Natural killer cell (primary cell): ENCODE measurements around the gene DENND2D. TPM values are rescaled to one million over a fixed set of nuclear protein-coding genes. Genes with fewer than 3 reads are reported as not detected.
A peak's percentile ranks its signal among the peaks of the same experiment; 100 is the strongest.

Experiments used
- ATAC-seq, 3 donors: fragments of 150-1000 bp in 2 of 3; fragments of 200-7000 bp in 1 of 3; cut with Tn5 transposase; 1 replicate in 1 of 3; 2 replicates in 2 of 3; pipeline ENCODE4 v1.10.0; 2021; ENCODE audit warnings: mild to moderate bottlenecking in 2 of 3, moderate library complexity in 2 of 3
- DNase-seq, 2 donors: peaks; one replicate each; pipeline versions ENCODE4 v3.0.0 to v3.0.0-alpha.2; 2013 to 2021; ENCODE audit warnings: mixed read lengths in 1 of 2
- H3K27ac ChIP-seq: one replicate; pipeline ENCODE4 v1.5.1; 2013; ENCODE audit warnings: mild to moderate bottlenecking, low read length
- H3K27me3 ChIP-seq: one replicate; pipeline ENCODE4 v1.6.1; 2013; ENCODE audit warnings: low read length; ENCODE audit not compliant: control insufficient read depth, insufficient read depth
- H3K36me3 ChIP-seq: one replicate; pipeline ENCODE4 v1.6.1; 2013; ENCODE audit warnings: low read length; ENCODE audit not compliant: control insufficient read depth, insufficient read depth
- H3K4me1 ChIP-seq: one replicate; pipeline ENCODE4 v1.6.1; 2013; ENCODE audit warnings: low read length; ENCODE audit not compliant: control insufficient read depth, insufficient read depth
- H3K4me3 ChIP-seq: one replicate; pipeline ENCODE4 v1.5.1; 2013; ENCODE audit warnings: low read length
- H3K9me3 ChIP-seq: one replicate; pipeline ENCODE4 v1.6.1; 2013; ENCODE audit warnings: low read length; ENCODE audit not compliant: control insufficient read depth, insufficient read depth
- H3K27ac Mint-ChIP-seq, 2 donors: one replicate each; pipeline ENCODE4 v1.8.0; 2022; ENCODE audit warnings: mild to moderate bottlenecking in 2 of 2, mixed read lengths in 2 of 2, moderate library complexity in 1 of 2
- H3K27me3 Mint-ChIP-seq, 2 donors: one replicate each; pipeline ENCODE4 v1.8.0; 2022; ENCODE audit warnings: low read depth in 2 of 2, mixed read lengths in 2 of 2
- H3K36me3 Mint-ChIP-seq: one replicate; pipeline ENCODE4 v1.8.0; 2022; ENCODE audit warnings: mixed read lengths
- H3K4me1 Mint-ChIP-seq, 2 donors: one replicate each; pipeline ENCODE4 v1.8.0; 2022; ENCODE audit warnings: mixed read lengths in 2 of 2
- H3K4me3 Mint-ChIP-seq: one replicate; pipeline ENCODE4 v1.8.0; 2022; ENCODE audit warnings: mild to moderate bottlenecking, moderate library complexity, mixed read lengths
- H3K9me3 Mint-ChIP-seq, 2 donors: one replicate each; pipeline ENCODE4 v1.8.0; 2022; ENCODE audit warnings: mixed read lengths in 2 of 2
- CTCF ChIP-seq: fragments of 200-600 bp; IDR thresholded peaks from one replicate; pipeline ENCODE4 v1.8.0; 2022; ENCODE audit warnings: antibody characterized with exemption
- WGBS: methylation state at CpG from one replicate; pipeline ENCODE4 v1.1.7; 2013; ENCODE audit warnings: missing lambda C conversion rate; ENCODE audit not compliant: insufficient coverage; 5-methylcytosine and 5-hydroxymethylcytosine counted together
- intact Hi-C: fragments of 100-400 bp; cut with micrococcal nuclease; formaldehyde crosslinking; loops from one replicate; pipeline ENCODE4 v1.14.2; 2022
- total RNA-seq, 4 donors: library from RNA; stranded (reverse); fragments of 120-200 nt in 1 of 4; gene quantifications; one replicate each; pipeline versions ENCODE4 v1.2.3 to v1.2.4, GENCODE V29; 2013 to 2022

DENND2D gene
- total RNA-seq, 3 donors from 2014 or later (not counting 1 experiment from before 2014, with no cell fraction given), result 203 to 297 (median 203) TPM

- peak overlapping the region; percentile 52 for H3K4me3 ChIP-seq
Measured at GRCh38 chr1:111204201-111204982, 3.9 kb upstream of the DENND2D start.

GRCh38 chr1:111203681-111204200, 3.3 kb upstream of the DENND2D start:
- no peaks in the 10 kb centered on the region for H3K36me3 Mint-ChIP-seq
- H3K4me3 Mint-ChIP-seq, result peak overlapping the region; percentile 75
- H3K4me1 Mint-ChIP-seq, result peaks cover 65 to 69% of the 10 kb centered on the region in 2 donors
- peaks cover 5% of the 10 kb centered on the region for H3K36me3 ChIP-seq
- peak overlapping the region; percentile 52 for H3K4me3 ChIP-seq
- H3K27me3 Mint-ChIP-seq, result no peaks in the 10 kb centered on the region
- under 1% methylated on average over 41 of the region's 41 CpGs for WGBS
- DNase-seq, result peak; percentile 77 to 89
- H3K9me3 Mint-ChIP-seq, result no peaks in the 10 kb centered on the region
- peaks cover 57% of the 10 kb centered on the region for H3K4me1 ChIP-seq
- H3K27ac Mint-ChIP-seq, result peak overlapping the region; percentile 91 to 95
- peak; percentile 40 to 71 (median 70) for ATAC-seq
- no peaks in the 10 kb centered on the region for H3K9me3 ChIP-seq
- no peak for TF ChIP-seq CTCF
- intact Hi-C loops, result loop anchor here (1.0 to 10.0 kb wide), 4 partner anchors 12 to 551 kb away; partner anchors contain the start of genes CEPT1, DDX20 and DRAM2
- peak overlapping the region; percentile 87 for H3K27ac ChIP-seq
- no peaks in the 10 kb centered on the region for H3K27me3 ChIP-seq

More at GRCh38 chr1:111204201-111204982, 3.9 kb upstream of the DENND2D start:
- Mint-ChIP-seq H3K9me3 (no peaks in the 10 kb centered on the region), H3K27ac (peak overlapping the region; percentile 91 to 95), H3K4me3 (peak overlapping the region; percentile 75), H3K27me3 (no peaks in the 10 kb centered on the region), H3K36me3 (no peaks in the 10 kb centered on the region), H3K4me1 (peaks cover 62 to 66% of the 10 kb centered on the region in 2 donors)
- Histone ChIP-seq H3K9me3 (no peaks in the 10 kb centered on the region), H3K36me3 (no peaks in the 10 kb centered on the region), H3K27me3 (no peaks in the 10 kb centered on the region), H3K27ac (peak overlapping the region; percentile 87), H3K4me1 (peaks cover 52% of the 10 kb centered on the region)
- no peak for TF ChIP-seq CTCF
- DNase-seq (peak; percentile 68 to 88), ATAC-seq (peak; percentile 63 to 84 (median 73))
- intact Hi-C loops, result loop anchor here (1.0 to 10.0 kb wide), 4 partner anchors 11 to 550 kb away; partner anchors contain the start of genes CEPT1, DDX20 and DRAM2
- 2% methylated on average over 61 of the region's 61 CpGs for WGBS

- DNase-seq, result peak in 1 of 2 donors; percentile 39
- Mint-ChIP-seq H3K9me3 (no peaks in the 10 kb centered on the region), H3K27ac (peak overlapping the region; percentile 91 to 95), H3K4me1 (peaks cover 67 to 77% of the 10 kb centered on the region in 2 donors), H3K27me3 (no peaks in the 10 kb centered on the region), H3K36me3 (no peaks in the 10 kb centered on the region), H3K4me3 (peak overlapping the region; percentile 94)
- peak overlapping the region; percentile 87 for H3K27ac ChIP-seq
- H3K27me3 ChIP-seq, result no peaks in the 10 kb centered on the region
- 42% methylated on average over 3 of the region's 4 CpGs for WGBS
- no peaks in the 10 kb centered on the region for H3K9me3 ChIP-seq
- peak overlapping the region; percentile 52 for H3K4me3 ChIP-seq
- H3K36me3 ChIP-seq, result peaks cover 12% of the 10 kb centered on the region
- TF ChIP-seq CTCF, result no peak
- peaks cover 65% of the 10 kb centered on the region for H3K4me1 ChIP-seq
- ATAC-seq, result no peak
- intact Hi-C loops, result loop anchor here (5.0 to 10.0 kb wide), 3 partner anchors 61 to 552 kb away; partner anchors contain the start of genes CEPT1, DDX20 and DRAM2
Measured at GRCh38 chr1:111202707-111203623, 2.5 kb upstream of the DENND2D start.
